Measurements from ENCODE around the gene PRKAG2.

Gene PRKAG2

DNA sequence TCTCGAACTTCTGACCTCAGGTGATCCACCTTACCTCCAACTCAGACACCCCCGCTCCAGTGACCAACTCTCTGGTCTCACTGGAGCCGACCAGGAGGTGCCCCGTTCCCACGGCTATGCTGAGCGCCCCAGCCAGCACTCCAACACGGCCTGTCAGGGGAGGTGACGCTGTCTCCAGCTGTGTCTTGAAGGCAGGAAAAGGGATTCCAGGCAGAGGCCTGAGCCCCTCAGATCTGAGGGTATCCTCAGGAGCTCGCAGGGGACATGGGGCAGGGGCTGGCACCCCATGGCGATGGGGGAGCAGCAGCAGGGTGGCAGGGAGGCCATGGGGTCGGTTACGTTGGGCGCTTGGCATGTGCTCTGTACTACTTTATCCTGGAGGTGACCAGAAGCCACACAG, 262.9 kb downstream of the PRKAG2 start:
- H3K27me3 ChIP-seq (ENCODE audit: control insufficient read depth, insufficient read depth, low read length), result no peaks in the 10 kb centered on the region
- no peaks in the 10 kb centered on the region for H3K4me1 ChIP-seq
- H3K4me2 ChIP-seq (ENCODE audit: low read length), result no peak overlapping the region
- no peak overlapping the region for H3K4me3 ChIP-seq (ENCODE audit: low read depth, low read length)
- no peak overlapping the region for H2AFZ ChIP-seq
- no peak overlapping the region for H3K9ac ChIP-seq
- H3K36me3 ChIP-seq (ENCODE audit: control insufficient read depth, insufficient read depth, low read length), result no peaks in the 10 kb centered on the region
- H3K9me3 ChIP-seq (ENCODE audit: control insufficient read depth, low read length), result no peaks in the 10 kb centered on the region
- no peak overlapping the region for H3K27ac ChIP-seq
- peaks cover 17% of the 10 kb centered on the region for H3K79me2 ChIP-seq
- TF ChIP-seq, protein P1, sequence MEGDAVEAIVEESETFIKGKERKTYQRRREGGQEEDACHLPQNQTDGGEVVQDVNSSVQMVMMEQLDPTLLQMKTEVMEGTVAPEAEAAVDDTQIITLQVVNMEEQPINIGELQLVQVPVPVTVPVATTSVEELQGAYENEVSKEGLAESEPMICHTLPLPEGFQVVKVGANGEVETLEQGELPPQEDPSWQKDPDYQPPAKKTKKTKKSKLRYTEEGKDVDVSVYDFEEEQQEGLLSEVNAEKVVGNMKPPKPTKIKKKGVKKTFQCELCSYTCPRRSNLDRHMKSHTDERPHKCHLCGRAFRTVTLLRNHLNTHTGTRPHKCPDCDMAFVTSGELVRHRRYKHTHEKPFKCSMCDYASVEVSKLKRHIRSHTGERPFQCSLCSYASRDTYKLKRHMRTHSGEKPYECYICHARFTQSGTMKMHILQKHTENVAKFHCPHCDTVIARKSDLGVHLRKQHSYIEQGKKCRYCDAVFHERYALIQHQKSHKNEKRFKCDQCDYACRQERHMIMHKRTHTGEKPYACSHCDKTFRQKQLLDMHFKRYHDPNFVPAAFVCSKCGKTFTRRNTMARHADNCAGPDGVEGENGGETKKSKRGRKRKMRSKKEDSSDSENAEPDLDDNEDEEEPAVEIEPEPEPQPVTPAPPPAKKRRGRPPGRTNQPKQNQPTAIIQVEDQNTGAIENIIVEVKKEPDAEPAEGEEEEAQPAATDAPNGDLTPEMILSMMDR (IDR thresholded peaks at IDR 0.05), result no peak

- H3K27me3 ChIP-seq (ENCODE audit: control insufficient read depth, insufficient read depth, low read length), result no peaks in the 10 kb centered on the region
- H3K4me1 ChIP-seq, result no peaks in the 10 kb centered on the region
- no peak overlapping the region for H2AFZ ChIP-seq
- H3K9ac ChIP-seq, result no peak overlapping the region
- TF ChIP-seq, protein P1 (IDR thresholded peaks at IDR 0.05), result no peak
- no peak overlapping the region for H3K27ac ChIP-seq
- H3K4me2 ChIP-seq (ENCODE audit: low read length), result no peak overlapping the region
- peaks cover 17% of the 10 kb centered on the region for H3K79me2 ChIP-seq
- no peaks in the 10 kb centered on the region for H3K36me3 ChIP-seq (ENCODE audit: control insufficient read depth, insufficient read depth, low read length)
- no peak overlapping the region for H3K4me3 ChIP-seq (ENCODE audit: low read depth, low read length)
- H3K9me3 ChIP-seq (ENCODE audit: control insufficient read depth, low read length), result no peaks in the 10 kb centered on the region
Measured at GRCh38 chr7:151611878-151612277, 265.0 kb downstream of the PRKAG2 start.

- H3K4me2 ChIP-seq (ENCODE audit: low read length), result no peak overlapping the region
- H3K4me1 ChIP-seq, result no peaks in the 10 kb centered on the region
- no peaks in the 10 kb centered on the region for H3K9me3 ChIP-seq (ENCODE audit: control insufficient read depth, low read length)
- no peak overlapping the region for H3K27ac ChIP-seq
- TF ChIP-seq, protein P1 (IDR thresholded peaks at IDR 0.05), result no peak
- no peaks in the 10 kb centered on the region for H3K36me3 ChIP-seq (ENCODE audit: control insufficient read depth, insufficient read depth, low read length)
- H3K27me3 ChIP-seq (ENCODE audit: control insufficient read depth, insufficient read depth, low read length), result no peaks in the 10 kb centered on the region
- no peak overlapping the region for H3K4me3 ChIP-seq (ENCODE audit: low read depth, low read length)
- peaks cover 11% of the 10 kb centered on the region for H3K79me2 ChIP-seq
- no peak overlapping the region for H2AFZ ChIP-seq
- no peak overlapping the region for H3K9ac ChIP-seq
Measured at GRCh38 chr7:151611041-151611440, 265.9 kb downstream of the PRKAG2 start.

DNA sequence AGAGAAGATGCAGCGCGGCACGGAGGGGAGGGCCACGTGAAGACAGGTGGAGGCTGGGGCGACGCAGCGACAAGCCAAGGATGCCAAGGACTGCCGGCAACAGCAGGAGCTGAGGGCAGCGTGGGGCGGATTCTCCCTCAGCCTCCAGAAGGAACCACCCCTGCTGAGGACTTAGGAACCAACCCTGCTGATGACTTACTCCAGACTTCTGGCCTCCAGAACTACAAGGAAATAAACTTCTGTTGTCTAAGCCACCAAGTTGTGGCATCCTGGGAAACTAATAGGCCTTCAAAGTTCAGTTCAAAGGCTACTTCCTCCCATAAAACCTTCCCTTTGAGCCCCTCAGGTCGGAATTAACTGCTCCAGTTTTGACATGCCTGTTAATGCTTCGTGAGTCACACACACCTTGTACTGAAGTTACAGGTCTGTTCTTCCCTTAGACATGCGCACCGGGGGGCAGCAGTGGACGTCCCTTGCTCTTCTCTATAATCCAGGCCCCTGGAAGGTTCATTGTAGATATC, 268.8 kb downstream of the PRKAG2 start:
- Histone ChIP-seq H3K4me3 (ENCODE audit: low read depth, low read length) (no peak overlapping the region), H3K9ac (no peak overlapping the region), H3K4me1 (no peaks in the 10 kb centered on the region), H3K79me2 (peaks cover 7% of the 10 kb centered on the region), H3K27me3 (ENCODE audit: control insufficient read depth, insufficient read depth, low read length) (no peaks in the 10 kb centered on the region), H3K9me3 (ENCODE audit: control insufficient read depth, low read length) (no peaks in the 10 kb centered on the region), H3K36me3 (ENCODE audit: control insufficient read depth, insufficient read depth, low read length) (no peaks in the 10 kb centered on the region), H2AFZ (no peak overlapping the region), H3K4me2 (ENCODE audit: low read length) (no peak overlapping the region), H3K27ac (no peak overlapping the region)
- TF ChIP-seq, protein P1 (IDR thresholded peaks at IDR 0.05), result no peak

DNA sequence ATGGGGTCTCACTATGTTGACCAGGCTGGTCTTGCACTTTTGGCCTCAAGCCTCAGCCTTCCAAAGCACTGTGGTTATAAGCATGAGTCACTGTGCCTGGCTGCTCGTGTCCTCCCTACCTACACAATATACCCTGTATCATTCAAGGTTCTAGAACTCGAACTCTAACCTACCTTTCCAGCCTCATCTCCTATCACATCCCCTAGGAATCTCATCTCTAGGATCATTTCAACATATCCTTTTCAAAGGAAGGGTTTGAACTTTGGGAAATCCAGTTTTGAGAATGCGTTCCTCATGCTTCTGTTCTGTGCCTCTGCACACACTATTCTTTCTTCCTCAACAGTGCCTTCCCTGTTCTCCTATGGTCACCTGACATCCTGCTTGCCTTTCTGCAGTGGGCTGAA, 269.4 kb downstream of the PRKAG2 start:
- no peaks in the 10 kb centered on the region for H3K36me3 ChIP-seq (ENCODE audit: control insufficient read depth, insufficient read depth, low read length)
- no peaks in the 10 kb centered on the region for H3K27me3 ChIP-seq (ENCODE audit: control insufficient read depth, insufficient read depth, low read length)
- H3K27ac ChIP-seq, result no peak overlapping the region
- no peak overlapping the region for H2AFZ ChIP-seq
- H3K9ac ChIP-seq, result no peak overlapping the region
- H3K79me2 ChIP-seq, result peaks cover 7% of the 10 kb centered on the region
- H3K4me2 ChIP-seq (ENCODE audit: low read length), result no peak overlapping the region
- TF ChIP-seq, protein P1 (IDR thresholded peaks at IDR 0.05), result no peak
- no peak overlapping the region for H3K4me3 ChIP-seq (ENCODE audit: low read depth, low read length)
- H3K9me3 ChIP-seq (ENCODE audit: control insufficient read depth, low read length), result no peaks in the 10 kb centered on the region
- H3K4me1 ChIP-seq, result no peaks in the 10 kb centered on the region
